ENCODE data around the gene PPP2R2C. TPM values are rescaled to one million over a fixed set of nuclear protein-coding genes. Genes with fewer than 3 reads are reported as not detected.

Gene PPP2R2C
- total RNA-seq, 1 donor from 2014 or later, result 10.8 TPM

GRCh38 chr4:6371271-6371670 lies 101.1 kb downstream of the PPP2R2C start:
- Mint-ChIP-seq H3K36me3 (no peaks in the 10 kb centered on the region), H3K27me3 (peaks cover 33% of the 10 kb centered on the region), H3K4me1 (ENCODE audit: unreplicated experiment) (no peaks in the 10 kb centered on the region), H3K27ac (no peak overlapping the region), H3K9me3 (no peaks in the 10 kb centered on the region), H3K4me3 (no peak overlapping the region)
- TF ChIP-seq CTCF (conservative IDR thresholded peaks at IDR 0.05), result no peak
- no peak for DNase-seq (ENCODE audit: extremely low spot score, unreplicated experiment)

GRCh38 chr4:6369924-6370645 lies 102.3 kb downstream of the PPP2R2C start:
- no peaks in the 10 kb centered on the region for H3K4me1 Mint-ChIP-seq (ENCODE audit: unreplicated experiment)
- peaks cover 33% of the 10 kb centered on the region for H3K27me3 Mint-ChIP-seq
- no peak overlapping the region for H3K4me3 Mint-ChIP-seq
- no peaks in the 10 kb centered on the region for H3K36me3 Mint-ChIP-seq
- no peak for DNase-seq (ENCODE audit: extremely low spot score, unreplicated experiment)
- TF ChIP-seq CTCF (conservative IDR thresholded peaks at IDR 0.05), result no peak
- H3K9me3 Mint-ChIP-seq, result no peaks in the 10 kb centered on the region
- no peak overlapping the region for H3K27ac Mint-ChIP-seq

- Mint-ChIP-seq H3K36me3 (no peaks in the 10 kb centered on the region), H3K9me3 (no peaks in the 10 kb centered on the region), H3K27ac (no peak overlapping the region), H3K4me3 (no peak overlapping the region), H3K4me1 (ENCODE audit: unreplicated experiment) (no peaks in the 10 kb centered on the region), H3K27me3 (peaks cover 33% of the 10 kb centered on the region)
- no peak for DNase-seq (ENCODE audit: extremely low spot score, unreplicated experiment)
- TF ChIP-seq CTCF (conservative IDR thresholded peaks at IDR 0.05), result no peak
Measured at GRCh38 chr4:6369511-6369910, 102.9 kb downstream of the PPP2R2C start.

GRCh38 chr4:6369035-6369434 lies 103.4 kb downstream of the PPP2R2C start:
- Mint-ChIP-seq H3K9me3 (no peaks in the 10 kb centered on the region), H3K27me3 (peaks cover 35% of the 10 kb centered on the region), H3K4me3 (no peak overlapping the region), H3K27ac (no peak overlapping the region), H3K36me3 (no peaks in the 10 kb centered on the region), H3K4me1 (ENCODE audit: unreplicated experiment) (no peaks in the 10 kb centered on the region)
- DNase-seq (ENCODE audit: extremely low spot score, unreplicated experiment), result no peak
- no peak for TF ChIP-seq CTCF (conservative IDR thresholded peaks at IDR 0.05)

- H3K27me3 Mint-ChIP-seq, result peaks cover 38% of the 10 kb centered on the region
- no peak overlapping the region for H3K27ac Mint-ChIP-seq
- DNase-seq (ENCODE audit: extremely low spot score, unreplicated experiment), result no peak
- H3K9me3 Mint-ChIP-seq, result no peaks in the 10 kb centered on the region
- no peak overlapping the region for H3K4me3 Mint-ChIP-seq
- no peak for TF ChIP-seq CTCF (conservative IDR thresholded peaks at IDR 0.05)
- H3K4me1 Mint-ChIP-seq (ENCODE audit: unreplicated experiment), result no peaks in the 10 kb centered on the region
- H3K36me3 Mint-ChIP-seq, result no peaks in the 10 kb centered on the region
Measured at GRCh38 chr4:6368601-6369000, 103.8 kb downstream of the PPP2R2C start.
